Stimulated activated CD8-positive, alpha-beta memory T cell treated with anti-CD3 and anti-CD28 coated beads, Interleukin-15, amount 100 ng/mL, for 24 hours (primary cell): Measurements from ENCODE around the gene FAM53A.
"Not testable (repeated sequence)": the region's sequence is repeated elsewhere in the genome, so short reads cannot be mapped to it uniquely, and the experiment has no call there.

ENCODE experiments used
- DNase-seq: peaks from one replicate; pipeline ENCODE4 v3.0.0-alpha.2; 2020; ENCODE audit warnings: low read depth

The FAM53A gene

DNA sequence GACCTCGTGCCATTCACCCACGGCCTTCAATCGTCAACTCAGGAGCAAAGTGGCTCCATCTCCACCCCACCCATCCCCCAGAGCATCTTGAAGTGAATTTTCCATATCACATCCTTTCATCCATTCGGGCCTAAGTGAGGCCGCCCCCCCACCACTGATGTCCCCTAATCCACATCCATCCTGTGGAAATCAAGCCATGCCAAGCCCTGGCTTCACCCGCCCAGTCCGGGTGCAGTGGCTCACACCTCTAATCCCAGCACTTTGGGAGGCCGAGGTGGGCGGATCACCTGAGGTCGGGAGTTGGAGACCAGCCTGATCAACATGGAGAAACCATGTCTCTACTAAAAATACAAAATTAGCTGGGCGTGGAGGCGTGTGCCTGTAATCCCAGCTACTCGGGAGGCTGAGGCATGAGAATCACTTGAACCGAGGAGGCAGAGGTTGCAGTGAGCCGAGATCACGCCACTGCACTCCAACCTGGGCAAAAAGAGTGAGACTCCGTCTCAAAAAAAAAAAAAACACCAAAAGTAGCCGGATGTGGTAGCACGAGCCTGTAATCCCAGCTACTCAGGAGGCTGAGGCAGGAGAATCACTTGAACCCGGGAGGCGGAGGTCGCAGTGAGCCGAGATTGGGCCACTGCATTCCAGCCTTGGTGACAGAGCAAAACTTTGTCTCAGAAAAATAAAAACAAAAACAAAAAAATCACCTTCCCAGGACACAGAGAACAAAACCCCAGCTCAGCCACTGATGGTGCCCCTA, 76.5 kb downstream of the FAM53A start:
- not testable (repeated sequence) for DNase-seq

DNA sequence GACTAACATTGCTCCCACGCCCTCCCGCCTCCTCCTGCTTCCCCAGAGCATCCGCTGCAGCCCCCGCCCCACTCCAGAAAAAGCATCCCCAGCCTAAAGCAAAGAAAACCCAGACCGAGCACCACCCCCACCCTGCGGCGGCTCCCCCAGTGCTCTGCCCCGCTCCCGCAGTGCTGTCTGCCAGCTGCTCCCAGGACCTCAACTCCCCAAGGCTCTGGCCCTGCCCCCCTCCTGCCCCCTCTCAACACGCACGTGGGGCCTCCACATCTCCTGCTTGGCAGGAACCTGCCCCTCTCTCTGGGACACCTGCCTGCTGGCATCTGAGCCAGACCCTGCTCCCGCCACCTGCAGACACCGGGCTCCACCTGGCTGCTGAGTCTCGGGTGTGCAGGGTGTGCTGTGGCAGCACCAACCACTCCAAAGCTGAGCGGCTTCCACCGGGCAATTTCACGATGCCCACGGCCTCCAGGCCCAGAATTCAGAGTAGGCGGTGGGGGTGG, 79.4 kb downstream of the FAM53A start:
- no peak for DNase-seq

DNA sequence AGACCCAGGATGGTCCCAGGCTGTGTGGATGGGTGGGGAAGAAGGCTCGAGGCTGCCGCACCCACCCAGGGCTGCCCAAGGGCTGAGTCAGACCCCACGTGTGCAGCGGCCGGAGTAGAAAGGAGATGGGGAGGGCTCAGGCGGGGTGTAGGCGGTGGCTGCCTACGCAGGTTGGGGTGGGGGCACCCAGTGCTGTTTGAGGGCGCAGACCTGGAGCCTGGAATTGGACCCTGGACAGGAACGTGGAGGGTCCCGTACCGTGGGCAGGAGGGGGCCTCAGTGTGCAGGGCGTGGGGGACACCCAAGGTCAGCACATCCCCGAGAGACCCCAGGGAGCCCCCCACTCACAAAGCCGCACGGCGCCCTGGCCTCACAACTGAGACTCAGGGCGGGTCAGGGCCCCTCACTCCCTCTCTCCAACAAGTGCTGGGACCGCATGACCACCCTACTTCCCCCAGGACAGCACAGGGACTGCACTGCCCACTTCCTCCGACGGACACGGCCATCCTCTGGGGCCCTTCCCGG, 79.9 kb downstream of the FAM53A start:
- no peak for DNase-seq

DNA sequence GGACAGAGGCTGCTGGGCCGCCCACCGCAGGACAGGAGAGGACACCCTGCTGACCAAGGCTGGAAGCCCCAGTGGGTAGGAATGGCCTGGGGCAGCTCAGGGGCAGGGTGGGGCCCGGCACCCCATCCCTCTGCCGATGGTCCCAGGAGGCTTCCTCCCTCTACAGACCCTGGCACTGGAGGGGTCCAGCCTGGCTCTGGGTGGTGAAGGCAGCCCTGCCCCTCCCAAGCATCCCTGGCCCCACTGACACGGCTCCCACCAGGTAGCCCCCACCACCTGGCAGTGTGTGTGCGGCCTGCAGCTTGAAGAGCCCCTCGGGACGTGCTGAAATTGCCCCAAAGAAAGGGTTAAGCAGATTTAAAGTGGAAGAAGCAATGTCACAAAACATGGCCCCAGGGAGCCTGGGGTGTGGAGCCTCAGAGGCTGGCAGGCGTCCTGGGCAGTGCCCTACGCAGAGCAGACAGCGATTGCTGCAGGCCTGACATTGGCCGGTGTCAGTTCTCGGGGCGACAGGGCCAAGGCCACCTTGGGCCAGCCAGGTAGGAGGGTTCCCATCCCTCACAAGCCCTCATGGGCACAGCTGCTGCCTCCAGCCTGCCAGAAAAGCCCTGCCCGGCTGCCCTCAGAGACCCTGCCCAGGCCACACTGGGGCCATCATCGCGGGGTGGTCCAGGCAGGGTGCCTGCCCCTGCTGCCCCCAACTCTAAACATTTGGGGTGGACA, 80.5 kb downstream of the FAM53A start:
- no peak for DNase-seq

DNA sequence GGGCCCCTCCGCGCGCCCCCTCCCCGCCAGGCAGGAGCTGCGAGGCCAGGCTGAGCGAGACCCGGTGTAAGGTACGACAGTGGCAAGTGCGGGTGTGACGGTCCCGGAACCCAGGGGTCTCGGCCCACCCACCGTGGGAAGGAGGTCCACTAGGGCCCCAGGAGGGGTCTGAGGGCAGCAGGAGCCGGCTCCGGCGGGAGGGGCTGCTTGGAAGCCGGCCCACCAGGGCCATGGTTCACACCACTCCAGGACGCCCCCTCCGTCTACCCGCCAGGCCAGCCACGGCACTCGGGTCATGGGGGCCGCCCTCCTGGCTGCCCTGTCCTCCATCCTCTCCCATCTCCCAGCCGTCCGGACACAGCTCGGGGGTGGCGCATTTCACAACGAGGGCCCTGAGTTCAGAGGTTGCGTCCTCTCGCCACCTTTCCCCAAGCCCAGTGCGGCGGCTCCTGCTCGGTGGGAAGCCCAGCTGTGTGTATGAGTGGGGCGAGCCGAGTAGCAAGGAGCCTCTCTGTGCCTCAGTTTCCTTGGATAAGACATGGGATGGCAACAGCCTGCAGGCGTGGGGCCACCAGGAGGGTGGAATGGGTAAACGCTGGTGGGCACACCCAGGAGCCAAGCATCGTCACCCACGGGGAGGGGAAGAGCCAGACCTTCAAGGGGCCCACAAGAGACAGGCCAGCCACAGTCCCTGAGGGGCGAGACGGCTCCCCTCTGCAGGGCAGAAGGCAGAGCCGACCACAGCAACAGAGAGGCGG, 81.3 kb downstream of the FAM53A start:
- DNase-seq, result no peak

DNA sequence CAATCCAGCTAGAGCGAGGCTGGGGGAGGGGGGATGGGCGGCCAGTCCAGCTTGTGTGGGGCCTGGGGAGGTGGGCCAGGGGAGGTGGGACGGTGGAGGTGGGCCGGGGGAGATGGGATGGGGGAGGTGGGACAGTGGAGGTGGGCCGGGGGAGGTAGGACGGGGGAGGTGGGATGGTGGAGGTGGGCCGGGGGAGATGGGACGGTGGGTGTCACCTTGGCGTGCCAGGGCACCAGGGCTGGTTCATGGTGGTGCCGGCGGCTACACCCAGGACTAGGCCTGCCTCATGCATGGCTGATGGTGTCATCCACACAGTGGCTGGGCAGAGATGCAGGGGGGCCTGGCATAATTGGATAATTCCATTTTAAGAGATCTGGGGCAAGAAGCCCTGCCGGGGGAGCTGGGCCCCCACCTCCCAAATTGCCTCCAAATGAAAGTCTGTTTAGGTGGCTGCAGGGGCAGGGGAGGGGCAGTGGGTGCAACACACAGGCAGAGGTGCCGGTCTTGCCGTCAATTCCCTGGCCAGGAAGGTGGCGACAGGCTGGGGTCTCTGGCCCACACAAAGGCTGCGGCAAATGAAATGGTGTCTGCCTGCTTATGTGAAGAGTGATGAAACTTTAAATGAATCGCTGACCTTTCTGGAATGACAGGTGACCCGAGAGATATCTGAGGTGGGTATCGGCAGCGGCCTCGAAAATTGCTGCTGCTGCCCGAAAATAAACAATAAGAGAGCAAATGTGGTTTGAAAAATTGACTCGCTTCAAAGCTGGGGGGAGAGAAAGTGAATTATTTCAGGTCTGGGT, 82.1 kb downstream of the FAM53A start:
- no peak for DNase-seq

DNA sequence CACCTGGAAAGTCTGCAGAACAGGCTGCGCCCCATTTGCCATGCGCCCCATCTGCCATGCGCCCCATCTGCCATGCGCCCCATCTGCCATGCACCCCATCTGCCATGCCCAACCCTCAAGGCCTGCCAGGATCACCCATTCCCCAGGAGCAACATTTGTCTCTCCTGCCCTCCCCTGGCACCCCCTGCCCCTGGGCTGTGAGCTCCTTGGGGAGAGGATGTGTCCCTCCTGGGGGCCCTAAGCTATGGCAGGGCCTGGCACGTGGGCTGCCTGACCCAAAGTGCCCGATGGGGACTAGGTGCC, 82.6 kb downstream of the FAM53A start:
- no peak for DNase-seq

DNA sequence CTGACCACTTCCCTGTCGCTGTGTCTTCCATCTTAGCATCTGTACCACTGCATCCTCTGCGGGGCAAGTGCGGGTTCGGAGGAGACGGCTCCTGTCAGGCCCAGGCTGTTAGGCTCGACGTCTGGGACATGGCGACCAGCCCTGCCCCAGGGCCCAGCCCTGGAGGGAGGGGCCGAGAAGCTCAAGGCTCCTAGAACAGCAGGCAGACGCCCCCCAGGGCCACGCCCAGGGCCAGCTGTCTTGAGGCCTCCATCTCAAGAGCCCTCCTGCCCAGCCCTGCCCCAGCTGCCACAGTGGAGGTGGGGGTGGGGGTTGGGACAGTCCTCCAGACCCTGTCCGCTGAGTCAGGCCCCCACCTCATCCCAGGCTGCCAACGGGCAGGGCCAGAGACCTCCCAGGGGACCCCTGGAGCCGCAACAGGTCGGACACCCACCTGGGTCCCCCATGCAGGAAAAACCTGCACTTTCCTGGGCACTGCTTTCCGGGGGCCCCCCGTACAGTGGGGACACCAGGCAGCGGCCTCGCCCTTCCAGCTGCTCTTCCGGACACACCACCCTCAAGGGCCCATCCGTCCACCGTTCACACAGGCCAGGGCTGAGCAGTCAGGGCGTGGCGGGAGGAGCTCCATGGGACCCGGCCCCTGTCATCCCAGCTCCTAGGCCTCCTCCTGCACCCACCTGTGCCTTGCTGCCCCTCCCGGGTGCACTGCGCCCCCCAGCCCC, 83.1 kb downstream of the FAM53A start:
- no peak for DNase-seq

DNA sequence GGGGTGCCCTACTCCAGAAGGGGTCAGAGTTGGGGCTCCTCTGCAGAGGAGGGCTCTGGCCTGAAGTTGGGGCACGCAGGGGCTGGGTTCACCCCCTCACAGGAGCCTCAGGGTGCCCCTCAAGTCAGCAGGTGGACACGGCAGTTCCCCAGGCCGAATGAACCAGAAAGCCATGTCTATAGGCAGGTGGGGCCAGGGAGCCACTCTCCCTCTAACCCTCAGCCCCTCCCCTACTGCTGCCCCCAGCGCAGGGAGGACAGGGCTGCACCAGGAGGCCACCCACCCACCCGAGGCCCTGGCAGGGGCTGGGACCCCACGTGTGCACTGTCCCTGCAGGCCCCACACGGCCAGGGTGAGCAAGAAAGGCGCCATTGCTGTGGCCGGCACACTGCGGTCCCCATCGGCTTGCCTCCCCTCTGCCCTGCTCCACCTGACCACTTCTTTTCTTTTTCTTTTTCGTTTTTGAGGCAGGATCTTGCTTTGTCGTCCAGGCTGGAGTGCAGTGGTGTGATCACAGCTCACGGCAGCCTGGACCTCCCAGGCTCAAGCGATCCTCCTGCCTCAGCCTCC, 83.8 kb downstream of the FAM53A start:
- no peak for DNase-seq

DNA sequence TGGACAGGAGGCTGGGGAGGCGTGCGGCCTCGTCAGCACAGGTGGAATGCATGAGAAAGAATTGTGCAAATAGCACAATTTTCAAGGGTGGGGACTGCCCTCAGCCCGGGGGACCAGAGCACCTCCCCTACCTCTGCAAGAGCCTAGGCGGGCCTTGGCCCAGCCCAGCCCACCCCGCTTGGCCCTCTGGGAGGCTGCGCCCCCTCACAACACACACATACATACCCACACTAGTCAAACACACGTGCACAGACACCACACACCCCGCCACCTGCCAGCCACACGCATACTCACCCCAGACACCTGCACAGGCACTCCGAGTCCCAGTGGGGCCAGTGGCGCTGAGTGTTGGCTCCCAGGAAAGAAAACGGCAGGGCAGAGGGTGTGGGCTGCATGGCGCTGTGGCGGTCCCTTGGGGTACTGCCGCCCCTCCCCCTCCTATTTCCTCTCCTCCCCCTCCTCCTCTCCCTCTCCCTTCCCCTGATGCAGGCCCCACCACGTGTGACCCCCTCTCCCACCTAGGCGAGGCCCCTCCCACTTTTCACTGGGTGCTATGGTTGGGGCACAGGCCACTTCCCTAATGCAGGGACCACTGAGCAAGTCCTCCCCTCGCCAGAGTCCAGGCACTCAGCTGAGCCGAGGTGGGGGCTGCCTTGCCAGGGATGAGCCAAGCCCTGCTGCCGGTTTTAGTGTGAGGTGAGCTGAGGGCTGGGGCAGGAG, 84.5 kb downstream of the FAM53A start:
- DNase-seq, result no peak

DNA sequence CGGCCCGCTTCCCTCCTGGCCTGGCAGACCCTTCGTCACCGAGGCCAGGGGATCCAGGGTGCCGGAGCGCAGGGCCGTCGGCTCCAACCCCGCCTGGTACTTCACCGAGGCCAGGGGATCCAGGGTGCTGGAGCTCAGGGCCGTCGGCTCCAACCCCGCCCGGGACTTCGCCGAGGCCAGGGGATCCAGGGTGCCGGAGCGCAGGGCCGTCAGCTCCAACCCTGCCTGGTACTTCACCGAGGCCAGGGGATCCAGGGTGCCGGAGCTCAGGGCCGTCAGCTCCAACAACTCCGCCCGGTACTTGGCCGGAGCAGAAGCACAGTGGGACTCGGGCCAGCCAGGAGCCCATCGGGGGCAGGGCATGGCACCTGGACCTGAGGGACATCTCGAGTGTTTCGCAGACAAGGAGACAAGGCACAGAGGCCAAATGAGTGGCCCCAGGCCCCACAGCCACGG, 85.1 kb downstream of the FAM53A start:
- DNase-seq, result no peak

DNA sequence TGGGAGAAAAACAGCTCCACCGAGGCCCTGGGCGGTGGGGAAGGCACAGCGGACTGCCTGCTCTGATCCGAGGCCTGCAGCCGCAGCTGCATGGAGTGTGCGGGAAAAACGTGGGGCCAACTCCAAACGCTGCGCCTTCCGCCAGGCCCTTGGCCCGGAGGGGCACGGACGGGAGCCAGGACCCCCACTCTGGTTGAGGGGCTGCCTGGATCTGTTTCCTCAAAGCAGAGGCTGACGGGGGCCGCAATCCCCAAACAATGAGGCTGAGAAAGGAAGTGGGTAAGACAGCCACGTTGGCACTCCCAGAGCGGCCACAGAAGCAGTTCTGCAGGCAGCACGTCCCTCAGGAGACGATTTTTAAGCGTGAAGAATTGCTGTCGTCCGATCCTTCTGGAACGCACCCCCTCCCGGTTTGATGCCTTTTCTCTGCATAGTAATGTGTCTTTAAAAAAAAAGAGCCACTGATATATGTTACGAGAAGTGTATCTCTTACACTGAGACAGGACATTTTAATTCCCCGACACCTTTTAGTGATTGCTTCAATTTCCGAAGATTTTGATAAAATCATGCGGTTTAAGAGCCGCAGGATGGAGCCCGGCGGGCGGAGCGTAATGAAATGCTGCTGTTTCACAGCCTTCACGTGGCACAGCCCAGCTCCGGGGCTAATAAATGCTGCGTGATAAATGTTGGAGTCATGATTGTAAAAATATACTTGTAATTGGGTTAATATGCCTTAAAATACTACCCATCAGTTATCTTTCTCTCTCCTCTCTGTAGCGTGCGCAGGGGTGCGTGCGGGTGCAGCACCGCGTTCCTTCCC, 85.7 kb downstream of the FAM53A start:
- DNase-seq, result no peak

DNA sequence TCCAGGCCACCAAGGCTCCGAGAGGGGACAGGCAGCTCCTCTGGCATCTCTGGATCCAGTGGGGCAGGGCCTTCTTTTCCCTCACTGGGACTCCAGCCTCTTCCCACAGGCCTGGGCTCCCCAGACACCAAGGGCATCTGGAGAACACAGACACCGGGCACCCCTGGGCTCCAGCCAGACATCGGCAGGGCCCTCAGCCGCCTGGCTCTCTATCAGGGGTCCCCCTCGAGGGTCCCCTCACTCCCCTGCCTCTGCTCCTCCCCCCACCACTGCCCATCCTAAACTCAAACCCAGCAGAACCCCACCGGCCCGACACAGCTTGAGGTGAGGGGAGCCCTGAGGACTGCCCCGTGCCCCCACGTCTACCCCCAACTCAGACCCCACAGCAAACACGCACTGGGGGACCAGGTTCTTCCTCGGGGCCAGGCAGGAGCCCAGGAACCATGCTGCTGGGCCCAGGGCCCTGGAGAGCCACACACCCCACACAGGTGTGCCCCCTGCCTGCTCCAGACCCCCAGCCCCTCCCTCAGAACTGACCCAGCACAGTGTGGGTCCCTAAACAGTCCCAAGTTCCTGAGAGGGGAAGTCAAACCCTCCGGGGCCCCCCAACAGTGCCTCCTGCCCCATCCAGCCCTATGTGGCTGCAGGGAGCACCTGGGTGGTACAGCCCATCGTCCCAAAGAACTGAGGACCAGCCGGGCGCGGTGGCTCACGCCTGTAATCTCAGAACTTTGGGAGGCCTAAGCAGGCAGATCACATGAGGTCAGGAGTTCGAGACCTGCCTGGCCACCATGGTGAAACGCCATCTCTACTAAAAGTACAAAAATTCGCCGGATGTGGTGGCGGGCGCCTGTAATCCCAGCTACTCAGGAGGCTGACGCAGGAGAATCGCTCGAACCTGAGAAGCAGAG, 86.8 kb downstream of the FAM53A start:
- no peak for DNase-seq

DNA sequence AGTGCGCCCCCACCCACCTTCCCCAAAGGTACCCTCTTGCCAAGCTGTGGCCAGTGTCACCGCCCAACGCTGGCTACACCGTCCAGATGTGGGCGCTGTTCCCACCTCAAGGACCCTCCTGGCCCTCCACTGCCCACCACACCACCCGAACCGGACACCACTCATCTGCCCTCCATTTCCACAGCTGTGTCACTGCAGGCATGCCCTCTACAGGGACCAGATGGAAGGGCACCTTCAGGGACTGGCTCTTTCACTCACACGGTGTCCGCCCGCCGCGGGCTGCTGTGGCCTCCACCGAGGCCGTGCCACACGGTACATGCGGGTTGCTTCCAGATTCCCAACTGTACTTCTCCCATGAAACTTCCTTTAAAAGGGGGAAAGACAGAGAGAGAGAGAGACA, 87.7 kb downstream of the FAM53A start:
- no peak for DNase-seq

DNA sequence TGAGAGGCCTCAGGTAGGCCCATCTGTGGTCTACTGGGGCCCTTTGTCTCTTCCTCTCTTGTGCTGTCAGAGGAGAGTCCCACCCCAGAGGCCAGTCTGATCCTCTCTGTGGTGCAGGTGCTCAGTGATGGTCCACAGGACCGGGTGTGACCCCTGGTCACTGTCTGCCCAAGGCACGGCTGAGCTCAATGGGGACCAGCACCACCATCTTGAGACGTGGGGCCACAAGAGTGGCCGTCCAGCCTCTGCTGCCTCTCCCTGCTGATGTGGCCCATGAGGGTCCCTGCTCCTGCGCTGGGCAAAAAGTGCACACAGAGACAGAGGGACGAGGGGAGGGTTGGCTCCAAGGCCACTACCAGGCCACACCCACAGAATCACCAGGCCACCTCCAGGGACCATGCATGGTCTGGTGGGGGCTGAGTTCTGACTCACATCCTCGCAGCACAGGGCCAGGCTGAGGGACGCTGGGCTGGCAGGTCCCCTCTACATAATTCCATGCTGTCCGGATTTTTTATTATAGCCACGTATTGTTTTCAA, 88.3 kb downstream of the FAM53A start:
- DNase-seq, result no peak

DNA sequence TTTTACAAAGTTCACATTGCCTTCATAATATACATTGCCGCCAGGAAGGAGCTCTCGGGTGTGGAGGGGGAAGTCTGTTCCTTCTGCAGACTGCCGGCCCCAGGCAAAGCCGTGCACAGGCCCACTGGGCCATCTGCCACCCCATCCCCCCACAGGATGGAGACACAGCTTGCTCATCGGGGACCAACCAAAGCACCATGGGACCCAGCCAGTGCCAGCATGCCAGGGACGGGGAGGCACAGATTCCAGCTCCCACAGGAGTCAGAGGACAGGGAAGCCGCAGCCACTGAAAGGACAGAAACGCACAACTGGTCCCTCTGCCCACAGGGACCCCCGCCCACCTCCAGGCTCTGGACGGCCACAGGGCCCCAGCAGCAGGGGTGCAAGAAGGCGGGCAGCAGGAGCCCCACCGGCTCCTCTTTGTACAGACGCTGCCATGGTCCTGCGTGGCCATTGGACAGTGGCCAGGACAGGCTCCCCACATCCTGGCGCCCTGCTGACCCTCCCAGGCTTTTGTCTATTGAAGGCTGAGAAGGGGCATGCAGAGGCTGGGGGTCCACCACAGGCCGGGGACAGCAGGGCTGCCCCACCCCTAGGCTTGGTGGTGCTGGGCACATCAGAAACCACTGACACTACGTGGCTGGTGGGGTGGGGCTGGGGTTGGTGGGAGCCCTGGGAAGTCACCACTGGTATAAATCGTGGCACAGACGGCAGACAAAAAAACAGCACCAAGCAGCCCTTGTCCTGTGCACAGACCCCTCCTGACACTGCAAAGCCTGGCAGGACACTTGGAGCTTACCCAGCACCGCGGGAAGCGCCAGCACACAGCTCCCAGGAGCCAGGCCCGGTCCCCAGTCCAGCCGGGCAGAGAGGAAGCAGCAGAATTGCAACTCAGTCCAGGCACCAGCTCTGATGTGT, 89.0 kb downstream of the FAM53A start:
- DNase-seq, result no peak

DNA sequence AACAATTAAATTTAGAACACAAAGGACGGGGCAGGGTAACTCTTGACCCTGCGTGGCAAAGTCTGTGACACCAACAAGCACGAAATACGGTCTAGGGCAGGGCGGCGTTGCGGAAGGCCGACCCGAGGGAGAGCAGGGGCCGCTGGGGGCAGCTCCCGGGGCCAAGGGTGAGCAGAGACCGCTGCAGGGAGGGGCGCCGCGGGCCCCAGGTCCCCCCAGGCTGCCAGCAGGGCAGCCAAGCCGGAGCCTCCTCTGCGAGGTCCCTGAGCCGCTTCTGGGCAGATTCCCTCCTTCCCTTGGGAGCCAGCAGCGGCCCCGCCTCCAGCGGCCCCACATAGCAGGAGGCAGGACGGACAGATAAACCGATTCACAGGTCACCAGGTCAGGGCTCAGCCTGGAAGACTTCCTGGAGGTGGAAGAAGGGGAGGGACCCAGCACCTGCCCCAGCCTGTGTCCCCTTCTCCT, 90.2 kb downstream of the FAM53A start:
- no peak for DNase-seq
